MCF 10A (cell line): ENCODE measurements around the gene TBC1D9. TPM values are rescaled to one million over a fixed set of nuclear protein-coding genes. Genes with fewer than 3 reads are reported as not detected.

Experiments
- BruUV-seq: library from RNA; stranded (reverse); fragments of 400-500 nt; replicated peaks from 2 replicates; lab custom pipeline; 2021; lab: Mats Ljungman, UMichigan
- CTCF ChIA-PET: fragments of 300-600 bp; sonication (Branson Sonifier 250); formaldehyde crosslinking; extraction: SDS; loops from one replicate; lab custom pipeline; 2021; ENCODE audit warnings: antibody characterized with exemption, inconsistent platforms; lab: Yijun Ruan, JAX
- POLR2A ChIA-PET: fragments of 300-600, 350-650 bp; sonication (Branson Sonifier 250); formaldehyde crosslinking; extraction: SDS; loops from one replicate; lab custom pipeline; 2020; ENCODE audit warnings: antibody characterized with exemption, inconsistent platforms; lab: Yijun Ruan, JAX
- DNase-seq: peaks from one replicate; pipeline ENCODE4 v3.0.0-alpha.2; 2018; ENCODE audit not compliant: unreplicated experiment
- H3K27ac Mint-ChIP-seq: one replicate; pipeline ENCODE4 v1.8.0; 2022; ENCODE audit warnings: mild to moderate bottlenecking, low read depth, mixed read lengths; ENCODE audit not compliant: unreplicated experiment
- H3K27me3 Mint-ChIP-seq: one replicate; pipeline ENCODE4 v1.8.0; 2022; ENCODE audit warnings: mixed read lengths; ENCODE audit not compliant: insufficient read depth, unreplicated experiment
- H3K36me3 Mint-ChIP-seq: one replicate; pipeline ENCODE4 v1.8.0; 2022; ENCODE audit warnings: mild to moderate bottlenecking, moderate library complexity, mixed read lengths; ENCODE audit not compliant: insufficient read depth, unreplicated experiment
- H3K4me1 Mint-ChIP-seq: one replicate; pipeline ENCODE4 v1.8.0; 2022; ENCODE audit warnings: mixed read lengths; ENCODE audit not compliant: insufficient read depth, unreplicated experiment
- H3K4me3 Mint-ChIP-seq: one replicate; pipeline ENCODE4 v1.8.0; 2022; ENCODE audit warnings: mild to moderate bottlenecking, moderate library complexity, mixed read lengths; ENCODE audit not compliant: unreplicated experiment
- H3K9me3 Mint-ChIP-seq: one replicate; pipeline ENCODE4 v1.8.0; 2022; ENCODE audit warnings: mixed read lengths; ENCODE audit not compliant: unreplicated experiment
- CTCF ChIP-seq: fragments of 200-600 bp; IDR thresholded peaks from one replicate; pipeline ENCODE4 v1.8.0; 2022; ENCODE audit warnings: antibody characterized with exemption, mild to moderate bottlenecking; ENCODE audit not compliant: unreplicated experiment
- intact Hi-C: fragments of 100-400 bp; cut with micrococcal nuclease; formaldehyde crosslinking; loops from 2 replicates; pipeline ENCODE4 v1.14.1; 2022
- total RNA-seq: library from RNA; stranded (reverse); gene quantifications from 2 replicates; pipeline ENCODE4 v1.2.3, GENCODE V29; 2022

TBC1D9 gene
- total RNA-seq, 1 experiment from 2014 or later = 17.4 TPM

GRCh38 chr4:140740906-140741670, 15.1 kb downstream of the TBC1D9 start:
- POLR2A ChIA-PET = interaction anchor here (0.7 to 4.5 kb wide), 3 partner anchors 10 to 14 kb away, joined by 3 to 24 read pairs (median 7); no protein-coding TSS in a partner anchor
- intact Hi-C loops = no loop called here
- Mint-ChIP-seq H3K36me3 (peaks cover 1% of the 10 kb centered on the region), H3K4me1 (peaks cover 42% of the 10 kb centered on the region), H3K4me3 (no peak overlapping the region), H3K9me3 (no peaks in the 10 kb centered on the region), H3K27ac (peak overlapping the region; percentile 72), H3K27me3 (no peaks in the 10 kb centered on the region)
- no TSS peak for BruUV-seq
- DNase-seq = no peak
- no peak for TF ChIP-seq CTCF
- CTCF ChIA-PET = interaction anchor here (0.6 to 1.3 kb wide), 2 partner anchors 27 to 381 kb away, joined by 3 read pairs; no protein-coding TSS in a partner anchor

GRCh38 chr4:140740422-140740821, 15.8 kb downstream of the TBC1D9 start:
- Mint-ChIP-seq H3K9me3 (no peaks in the 10 kb centered on the region), H3K4me1 (peaks cover 48% of the 10 kb centered on the region), H3K36me3 (peaks cover 6% of the 10 kb centered on the region), H3K4me3 (no peak overlapping the region), H3K27me3 (no peaks in the 10 kb centered on the region), H3K27ac (peak overlapping the region; percentile 72)
- TF ChIP-seq CTCF = no peak
- CTCF ChIA-PET = interaction anchor here (0.6 to 1.4 kb wide), 4 partner anchors 10 to 26 kb away, joined by 3 to 4 read pairs (median 3); partner anchors contain the start of gene TBC1D9
- DNase-seq = no peak
- intact Hi-C loops = no loop called here
- POLR2A ChIA-PET = interaction anchor here (0.6 to 1.2 kb wide), 2 partner anchors 14 to 16 kb away, joined by 4 read pairs; partner anchors contain the start of gene TBC1D9
- BruUV-seq = no TSS peak

DNA sequence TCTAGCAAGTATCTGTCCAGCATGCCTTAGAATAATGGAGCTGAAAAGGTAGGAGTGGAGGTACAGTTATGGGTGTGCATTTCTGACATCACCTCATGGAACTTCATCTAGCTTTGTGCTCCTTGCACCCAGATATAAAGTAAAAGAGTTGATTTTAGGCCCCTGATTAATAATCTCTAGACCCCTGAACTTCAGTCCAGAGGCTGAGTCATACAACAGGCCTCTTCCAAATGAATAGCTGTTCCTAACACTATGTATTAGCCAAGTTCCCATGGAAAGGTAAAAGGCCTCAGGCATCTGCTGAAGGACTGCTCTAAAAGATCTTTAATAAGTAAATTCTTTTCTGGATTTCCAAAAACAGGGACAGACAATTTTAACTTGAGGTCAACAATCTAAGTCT, 16.2 kb downstream of the TBC1D9 start:
- no peaks in the 10 kb centered on the region for H3K27me3 Mint-ChIP-seq
- H3K4me1 Mint-ChIP-seq = peaks cover 47% of the 10 kb centered on the region
- no TSS peak for BruUV-seq
- POLR2A ChIA-PET = interaction anchor here (0.6 to 1.2 kb wide), 4 partner anchors 15 to 495 kb away, joined by 3 to 4 read pairs (median 4); partner anchors contain the start of gene TBC1D9
- H3K4me3 Mint-ChIP-seq = no peak overlapping the region
- no peaks in the 10 kb centered on the region for H3K9me3 Mint-ChIP-seq
- H3K27ac Mint-ChIP-seq = no peak overlapping the region
- DNase-seq = no peak
- intact Hi-C loops = no loop called here
- TF ChIP-seq CTCF = no peak
- CTCF ChIA-PET = interaction anchor here (0.5 to 1.4 kb wide), 4 partner anchors 9 to 193 kb away, joined by 3 to 4 read pairs (median 3); partner anchors contain the start of gene TBC1D9
- H3K36me3 Mint-ChIP-seq = peaks cover 6% of the 10 kb centered on the region

GRCh38 chr4:140738139-140738538, 18.0 kb downstream of the TBC1D9 start:
- peaks cover 37% of the 10 kb centered on the region for H3K4me1 Mint-ChIP-seq
- ChIA-PET CTCF (interaction anchor here (0.6 kb wide), 2 partner anchors 214 to 377 kb away, joined by 3 read pairs; partner anchors contain the start of gene ELMOD2), POLR2A (no interaction called here)
- H3K27me3 Mint-ChIP-seq = no peaks in the 10 kb centered on the region
- H3K36me3 Mint-ChIP-seq = peaks cover 6% of the 10 kb centered on the region
- H3K27ac Mint-ChIP-seq = no peak overlapping the region
- intact Hi-C loops = no loop called here
- TF ChIP-seq CTCF = no peak
- no peak for DNase-seq
- no TSS peak for BruUV-seq
- no peak overlapping the region for H3K4me3 Mint-ChIP-seq
- no peaks in the 10 kb centered on the region for H3K9me3 Mint-ChIP-seq
